Measurements from ENCODE around the gene INPP4A. TPM values are rescaled to one million over a fixed set of nuclear protein-coding genes. Genes with fewer than 3 reads are reported as not detected.

The INPP4A gene
- total and polyA plus RNA-seq, 8 donors, result 20.6 to 34.2 (median 23.5) TPM

DNA sequence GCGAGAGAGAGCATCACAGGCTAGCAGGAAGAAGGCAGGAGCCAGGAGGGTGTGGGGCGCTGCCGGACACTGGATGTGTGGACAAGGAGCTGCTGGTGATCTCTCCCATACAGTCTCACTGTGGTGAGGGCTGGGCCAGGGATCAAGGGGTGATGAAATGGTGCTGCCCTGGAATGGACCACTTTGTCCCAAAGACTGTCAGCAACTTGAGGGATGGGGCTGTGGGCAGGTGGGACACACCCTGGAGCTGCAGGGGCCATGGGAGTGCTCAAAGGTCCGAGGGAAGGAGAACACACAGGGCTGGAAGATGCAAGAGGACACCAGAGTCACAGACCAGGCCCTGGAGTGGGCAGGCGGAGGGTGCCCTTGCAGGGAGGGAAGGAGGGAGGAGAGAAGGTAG is 125.7 kb downstream of the INPP4A start:
- H3K4me1 ChIP-seq, result no peaks in the 10 kb centered on the region
- TF ChIP-seq, protein P1, sequence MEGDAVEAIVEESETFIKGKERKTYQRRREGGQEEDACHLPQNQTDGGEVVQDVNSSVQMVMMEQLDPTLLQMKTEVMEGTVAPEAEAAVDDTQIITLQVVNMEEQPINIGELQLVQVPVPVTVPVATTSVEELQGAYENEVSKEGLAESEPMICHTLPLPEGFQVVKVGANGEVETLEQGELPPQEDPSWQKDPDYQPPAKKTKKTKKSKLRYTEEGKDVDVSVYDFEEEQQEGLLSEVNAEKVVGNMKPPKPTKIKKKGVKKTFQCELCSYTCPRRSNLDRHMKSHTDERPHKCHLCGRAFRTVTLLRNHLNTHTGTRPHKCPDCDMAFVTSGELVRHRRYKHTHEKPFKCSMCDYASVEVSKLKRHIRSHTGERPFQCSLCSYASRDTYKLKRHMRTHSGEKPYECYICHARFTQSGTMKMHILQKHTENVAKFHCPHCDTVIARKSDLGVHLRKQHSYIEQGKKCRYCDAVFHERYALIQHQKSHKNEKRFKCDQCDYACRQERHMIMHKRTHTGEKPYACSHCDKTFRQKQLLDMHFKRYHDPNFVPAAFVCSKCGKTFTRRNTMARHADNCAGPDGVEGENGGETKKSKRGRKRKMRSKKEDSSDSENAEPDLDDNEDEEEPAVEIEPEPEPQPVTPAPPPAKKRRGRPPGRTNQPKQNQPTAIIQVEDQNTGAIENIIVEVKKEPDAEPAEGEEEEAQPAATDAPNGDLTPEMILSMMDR (IDR thresholded peaks at IDR 0.05), result no peak
- peaks cover 0 to 100% of the 10 kb centered on the region in 2 donors for H3K36me3 ChIP-seq
- no peaks in the 10 kb centered on the region for H3K9me3 ChIP-seq
- no peak for DNase-seq
- no peak for ATAC-seq
- H3K4me3 ChIP-seq, result no peak overlapping the region
- H3K27me3 ChIP-seq, result no peaks in the 10 kb centered on the region
- intact Hi-C loops (cut with DNase I), result no loop called here
- no peak overlapping the region for H3K27ac ChIP-seq

DNA sequence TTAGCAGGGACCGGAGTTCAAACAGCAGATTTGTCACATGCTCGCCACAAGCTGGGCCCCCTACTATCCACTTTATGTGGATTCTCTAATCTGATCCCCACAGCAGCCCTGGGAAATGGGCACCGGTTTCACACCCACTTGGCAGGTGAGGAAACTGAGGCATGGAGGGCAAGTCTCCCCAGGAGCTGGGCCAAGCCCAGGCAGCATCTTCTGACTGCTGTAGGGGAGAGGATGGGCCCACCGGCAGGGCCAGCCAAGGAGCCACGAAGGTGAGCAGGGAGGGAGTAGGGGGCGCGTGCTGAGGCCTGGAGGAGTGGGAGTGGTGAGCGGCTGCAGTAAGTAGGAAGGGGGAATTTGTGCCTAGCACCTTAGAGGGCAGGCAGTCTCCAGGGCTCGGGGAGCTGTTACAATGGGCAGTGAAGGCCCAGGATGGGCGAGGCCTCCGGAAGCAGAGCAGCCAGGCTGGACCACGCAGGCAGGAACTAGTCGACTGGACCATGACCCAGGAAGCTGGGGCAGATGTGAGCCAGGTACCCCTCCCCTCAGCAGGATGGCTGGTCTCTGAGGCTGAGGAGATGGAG is 126.6 kb downstream of the INPP4A start:
- TF ChIP-seq, protein P1 (IDR thresholded peaks at IDR 0.05), result no peak
- Histone ChIP-seq H3K27ac (no peak overlapping the region), H3K36me3 (peaks cover 0 to 99% of the 10 kb centered on the region in 2 donors), H3K4me1 (no peaks in the 10 kb centered on the region), H3K4me3 (no peak overlapping the region), H3K9me3 (no peaks in the 10 kb centered on the region), H3K27me3 (no peaks in the 10 kb centered on the region)
- DNase-seq (no peak), ATAC-seq (no peak)
- intact Hi-C loops (cut with DNase I), result no loop called here

DNA sequence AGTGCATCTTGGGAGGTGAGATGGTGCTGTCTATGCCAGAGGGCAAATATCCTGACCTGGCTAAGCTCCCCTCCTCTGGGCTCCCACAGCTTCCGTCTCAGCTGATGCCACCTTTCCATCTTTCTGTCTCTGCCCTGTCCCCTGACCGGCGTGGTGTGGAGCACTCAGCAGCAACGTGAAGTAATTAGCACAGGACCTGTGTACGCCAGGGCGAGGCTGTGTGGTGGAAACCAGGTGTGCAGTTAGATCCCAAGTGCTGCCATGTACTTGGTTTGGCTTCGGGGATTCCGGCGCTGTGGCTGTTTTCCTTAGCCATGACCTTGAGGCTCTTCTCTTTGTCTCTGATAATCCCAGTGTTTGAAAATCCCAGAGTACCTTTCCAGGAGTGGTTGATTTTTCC is 127.1 kb downstream of the INPP4A start:
- Histone ChIP-seq H3K9me3 (no peaks in the 10 kb centered on the region), H3K4me3 (no peak overlapping the region), H3K27ac (no peak overlapping the region), H3K4me1 (no peaks in the 10 kb centered on the region), H3K36me3 (peaks cover 0 to 99% of the 10 kb centered on the region in 2 donors), H3K27me3 (no peaks in the 10 kb centered on the region)
- intact Hi-C loops (cut with DNase I), result no loop called here
- no peak for ATAC-seq
- TF ChIP-seq, protein P1 (IDR thresholded peaks at IDR 0.05), result no peak
- no peak for DNase-seq

DNA sequence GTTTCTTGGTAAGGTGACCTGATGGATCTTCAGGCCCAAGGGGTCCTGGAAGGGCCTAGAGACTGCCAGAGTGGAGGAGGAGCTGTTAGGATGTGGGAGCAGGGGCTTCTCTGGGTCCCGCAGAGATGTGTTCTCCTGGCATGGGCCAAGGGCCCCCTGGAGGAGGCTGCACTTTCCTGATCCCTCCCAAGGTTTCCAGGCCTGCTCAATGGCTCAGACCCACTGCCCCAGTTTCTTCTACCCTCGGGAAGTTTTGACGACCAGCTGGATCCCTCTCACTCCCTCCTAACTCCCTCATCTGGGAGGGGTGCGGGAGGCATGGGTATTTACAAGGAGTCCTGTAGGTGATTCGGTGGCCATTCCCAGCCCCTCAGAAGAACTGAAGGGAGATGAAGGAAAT is 127.6 kb downstream of the INPP4A start:
- no peaks in the 10 kb centered on the region for H3K27me3 ChIP-seq
- no peak overlapping the region for H3K4me3 ChIP-seq
- H3K4me1 ChIP-seq, result no peaks in the 10 kb centered on the region
- no peak overlapping the region for H3K27ac ChIP-seq
- TF ChIP-seq, protein P1 (IDR thresholded peaks at IDR 0.05), result no peak
- peaks cover 0 to 99% of the 10 kb centered on the region in 2 donors for H3K36me3 ChIP-seq
- intact Hi-C loops (cut with DNase I), result no loop called here
- ATAC-seq (no peak), DNase-seq (no peak)
- H3K9me3 ChIP-seq, result no peaks in the 10 kb centered on the region

DNA sequence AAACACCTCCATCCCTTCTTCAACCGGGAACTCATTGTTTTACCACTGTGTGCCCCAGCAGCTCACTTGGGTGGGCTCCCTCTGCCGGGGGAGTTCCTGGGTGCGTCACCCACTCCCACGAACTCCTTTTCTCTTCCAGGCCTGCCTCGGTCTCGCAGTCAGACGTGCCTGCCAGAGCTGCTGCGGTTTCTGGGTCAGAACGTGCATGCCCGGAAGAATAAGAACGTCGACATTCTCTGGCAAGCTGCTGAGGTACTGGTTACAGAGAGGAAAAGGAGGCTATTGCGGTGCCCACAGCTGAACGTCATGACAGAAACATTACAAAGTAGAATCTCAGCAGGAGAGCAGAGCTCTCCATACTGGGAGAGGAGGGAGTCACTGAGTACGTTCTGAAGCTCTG is 128.0 kb downstream of the INPP4A start:
- no peaks in the 10 kb centered on the region for H3K9me3 ChIP-seq
- ATAC-seq (no peak), DNase-seq (no peak)
- no peaks in the 10 kb centered on the region for H3K27me3 ChIP-seq
- peaks cover 0 to 99% of the 10 kb centered on the region in 2 donors for H3K36me3 ChIP-seq
- no peak overlapping the region for H3K4me3 ChIP-seq
- no peak overlapping the region for H3K27ac ChIP-seq
- intact Hi-C loops (cut with DNase I), result no loop called here
- TF ChIP-seq, protein P1 (IDR thresholded peaks at IDR 0.05), result no peak
- no peaks in the 10 kb centered on the region for H3K4me1 ChIP-seq

All from left lung (tissue), 10 donors.